Brain microvascular endothelial cell (primary cell): ENCODE data around the gene THBD.

ENCODE experiments used
- DNase-seq: peaks from one replicate; pipeline ENCODE4 v3.0.0-alpha.2; 2020
- H3K27ac ChIP-seq: fragments of 250-450 bp; sonication (Bioruptor Pico); 2 replicates; pipeline ENCODE4 v1.5.1; 2020; ENCODE audit warnings: mild to moderate bottlenecking, moderate library complexity
- H3K27me3 ChIP-seq: fragments of 250-450 bp; sonication (Bioruptor Pico); replicated peaks from 2 replicates; pipeline ENCODE4 v1.5.1; 2020; ENCODE audit warnings: mild to moderate bottlenecking
- H3K36me3 ChIP-seq: fragments of 250-450 bp; sonication (Bioruptor Pico); replicated peaks from 2 replicates; pipeline ENCODE4 v1.5.1; 2020; ENCODE audit warnings: mild to moderate bottlenecking
- H3K4me3 ChIP-seq: 2 replicates; pipeline ENCODE4 v1.5.1; 2011; ENCODE audit warnings: low read depth, mild to moderate bottlenecking, control low read depth, low read length, moderate library complexity
- in situ Hi-C: cut with HindIII; loops from 2 replicates; pipeline ENCODE4 v1.10.0; 2017; ENCODE audit warnings: low sequenced_read_pairs, low pct_ligation_motif_present
- TF ChIP-seq, protein P1 (sequence below): IDR thresholded peaks from 2 replicates; pipeline ENCODE4 v1.5.1; 2011; ENCODE audit warnings: low read depth, mild to moderate bottlenecking, moderate library complexity, low read length, control low read depth, inconsistent platforms; ENCODE audit errors: missing control alignments

Gene THBD

DNA sequence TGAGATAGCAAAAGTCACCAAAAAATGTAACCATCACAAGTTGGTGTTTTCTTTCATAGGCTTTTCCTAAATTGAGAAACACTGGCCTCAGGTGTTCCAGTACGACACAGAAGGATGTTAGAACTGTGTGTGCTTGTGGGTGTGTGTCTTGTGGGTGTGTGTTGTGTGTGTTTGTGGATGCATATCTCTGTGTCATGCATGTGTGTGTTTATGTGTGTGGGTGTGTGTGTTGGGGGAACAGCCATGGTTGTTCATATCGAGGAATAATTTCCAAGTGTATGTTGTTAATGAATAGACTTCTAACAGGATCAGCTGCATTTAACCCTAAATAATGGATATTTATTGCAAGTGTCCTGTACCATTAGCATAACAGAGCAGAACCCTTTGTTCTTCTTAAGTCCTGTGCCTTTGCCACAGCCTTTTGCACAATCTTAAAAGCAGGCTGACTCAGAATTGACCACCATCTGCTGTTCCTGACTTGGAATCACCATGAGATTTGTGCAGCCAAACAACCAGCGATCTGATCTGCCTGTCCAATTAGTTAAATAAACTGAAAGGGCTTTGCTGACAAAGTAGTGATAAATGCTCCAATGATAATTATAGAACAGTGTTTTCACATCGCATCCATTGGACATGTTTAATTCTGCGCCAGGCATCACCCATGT is 29.0 kb upstream of the THBD start:
- Histone ChIP-seq H3K4me3 (no peak overlapping the region), H3K27me3 (no peaks in the 10 kb centered on the region), H3K27ac (no peak overlapping the region), H3K36me3 (no peaks in the 10 kb centered on the region)
- in situ Hi-C loops, result no loop called here
- no peak for DNase-seq
- TF ChIP-seq, protein P1, sequence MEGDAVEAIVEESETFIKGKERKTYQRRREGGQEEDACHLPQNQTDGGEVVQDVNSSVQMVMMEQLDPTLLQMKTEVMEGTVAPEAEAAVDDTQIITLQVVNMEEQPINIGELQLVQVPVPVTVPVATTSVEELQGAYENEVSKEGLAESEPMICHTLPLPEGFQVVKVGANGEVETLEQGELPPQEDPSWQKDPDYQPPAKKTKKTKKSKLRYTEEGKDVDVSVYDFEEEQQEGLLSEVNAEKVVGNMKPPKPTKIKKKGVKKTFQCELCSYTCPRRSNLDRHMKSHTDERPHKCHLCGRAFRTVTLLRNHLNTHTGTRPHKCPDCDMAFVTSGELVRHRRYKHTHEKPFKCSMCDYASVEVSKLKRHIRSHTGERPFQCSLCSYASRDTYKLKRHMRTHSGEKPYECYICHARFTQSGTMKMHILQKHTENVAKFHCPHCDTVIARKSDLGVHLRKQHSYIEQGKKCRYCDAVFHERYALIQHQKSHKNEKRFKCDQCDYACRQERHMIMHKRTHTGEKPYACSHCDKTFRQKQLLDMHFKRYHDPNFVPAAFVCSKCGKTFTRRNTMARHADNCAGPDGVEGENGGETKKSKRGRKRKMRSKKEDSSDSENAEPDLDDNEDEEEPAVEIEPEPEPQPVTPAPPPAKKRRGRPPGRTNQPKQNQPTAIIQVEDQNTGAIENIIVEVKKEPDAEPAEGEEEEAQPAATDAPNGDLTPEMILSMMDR, result no peak

DNA sequence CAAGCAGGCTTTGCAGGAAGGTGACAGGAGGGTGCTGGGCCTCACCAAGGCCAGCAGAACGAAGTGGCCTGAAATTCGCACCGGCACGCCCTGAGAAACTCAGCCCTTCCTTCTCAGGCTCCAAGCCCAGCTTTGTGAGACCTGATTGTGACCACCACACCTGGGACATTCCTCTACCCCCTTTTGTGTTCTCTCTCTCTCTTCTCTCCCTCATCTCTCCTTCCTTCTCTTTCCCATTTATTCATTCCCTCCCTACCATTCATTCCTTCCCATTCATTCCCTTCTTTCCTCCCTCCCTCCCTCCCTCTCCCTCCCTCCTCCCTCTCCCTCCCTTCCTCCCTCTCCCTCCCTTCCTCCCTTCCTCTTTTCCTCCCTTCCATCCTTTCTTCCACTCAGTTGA is 27.8 kb upstream of the THBD start:
- H3K36me3 ChIP-seq, result no peaks in the 10 kb centered on the region
- TF ChIP-seq, protein P1, result no peak
- H3K27me3 ChIP-seq, result no peaks in the 10 kb centered on the region
- H3K27ac ChIP-seq, result no peak overlapping the region
- in situ Hi-C loops, result no loop called here
- no peak overlapping the region for H3K4me3 ChIP-seq
- DNase-seq, result no peak

DNA sequence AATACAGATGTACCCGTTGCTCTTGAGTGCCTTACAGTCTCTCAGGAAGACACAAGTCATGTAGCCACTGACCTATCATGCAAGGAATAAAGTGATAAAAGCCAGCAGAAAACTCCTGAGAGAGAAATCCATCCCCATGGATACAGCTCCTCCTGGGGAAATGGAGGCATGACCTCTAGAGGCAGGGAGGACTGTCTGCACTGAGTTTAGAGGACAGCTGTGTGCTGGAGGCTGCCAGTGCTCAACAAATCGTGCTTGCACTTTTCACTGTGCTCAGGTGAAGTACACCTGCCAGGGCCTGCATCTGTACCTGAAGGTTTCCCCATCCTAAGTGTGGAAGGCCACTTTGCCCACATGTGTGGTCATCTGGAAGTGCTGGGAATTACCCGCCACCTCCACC is 24.6 kb upstream of the THBD start:
- in situ Hi-C loops, result no loop called here
- no peaks in the 10 kb centered on the region for H3K36me3 ChIP-seq
- no peaks in the 10 kb centered on the region for H3K27me3 ChIP-seq
- H3K27ac ChIP-seq, result no peak overlapping the region
- TF ChIP-seq, protein P1, result no peak
- no peak overlapping the region for H3K4me3 ChIP-seq
- DNase-seq, result no peak

DNA sequence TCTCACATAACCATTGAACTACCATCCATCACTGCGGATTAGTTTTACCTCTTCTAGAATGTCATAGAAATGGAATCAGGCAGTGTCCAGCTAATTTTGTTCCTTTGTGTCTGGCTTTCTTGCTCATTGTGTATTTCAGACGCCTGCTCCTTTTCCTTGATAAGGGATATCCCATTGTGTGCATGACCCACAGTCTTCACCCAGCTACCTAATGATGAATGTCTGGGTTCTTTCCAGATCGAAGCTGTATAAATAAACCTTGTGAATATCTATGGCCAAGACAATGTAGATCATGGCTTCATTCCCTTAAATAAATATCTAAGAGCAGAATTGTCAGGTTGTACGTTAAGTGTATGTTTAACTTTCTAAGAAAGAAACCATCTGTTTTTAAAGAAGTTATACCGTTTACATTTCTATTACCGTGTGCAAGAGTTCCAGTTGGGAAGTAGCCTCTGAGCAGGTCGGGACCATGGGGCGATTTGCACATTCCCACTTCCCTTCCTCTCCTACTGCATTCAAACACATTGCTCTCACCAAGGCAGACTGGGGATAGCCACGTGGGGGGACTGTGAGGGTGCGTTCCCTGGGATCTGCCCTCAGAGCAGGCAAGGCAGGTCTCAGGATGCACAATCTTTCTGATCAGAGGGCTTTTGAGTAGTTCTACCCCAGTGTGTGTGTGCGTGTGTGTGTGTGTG is 23.6 kb upstream of the THBD start:
- in situ Hi-C loops, result no loop called here
- Histone ChIP-seq H3K36me3 (no peaks in the 10 kb centered on the region), H3K4me3 (no peak overlapping the region), H3K27me3 (no peaks in the 10 kb centered on the region), H3K27ac (no peak overlapping the region)
- DNase-seq, result no peak
- TF ChIP-seq, protein P1, result no peak

DNA sequence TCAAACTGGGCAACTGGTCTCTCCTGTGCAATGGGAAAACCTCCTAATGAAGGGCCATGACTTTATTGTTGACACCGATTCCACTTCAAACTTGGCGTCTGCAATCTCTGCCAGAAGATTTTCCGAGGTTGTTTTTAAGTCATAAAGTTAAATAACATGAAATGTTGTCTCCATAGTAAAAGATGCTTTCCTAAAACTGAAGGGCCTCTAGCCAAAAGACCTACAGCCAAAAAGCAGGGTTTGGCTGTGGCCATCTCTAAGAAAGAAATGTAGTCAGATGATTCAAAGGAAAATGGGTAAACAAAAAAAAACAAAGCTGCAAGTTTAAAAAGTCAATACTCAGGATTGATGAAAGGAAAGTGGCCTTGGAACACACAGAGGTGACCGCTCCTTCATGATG is 22.5 kb upstream of the THBD start:
- TF ChIP-seq, protein P1, result no peak
- Histone ChIP-seq H3K27ac (no peak overlapping the region), H3K4me3 (no peak overlapping the region), H3K36me3 (no peaks in the 10 kb centered on the region), H3K27me3 (no peaks in the 10 kb centered on the region)
- in situ Hi-C loops, result no loop called here
- no peak for DNase-seq
